K562 (cell line): Measurements from ENCODE around the gene TSPAN16. TPM values are rescaled to one million over a fixed set of nuclear protein-coding genes. Genes with fewer than 3 reads are reported as not detected.

Experiments used
- ATAC-seq: fragments of 200-7000 bp; cut with Tn5 transposase; 3 replicates; pipeline ENCODE4 v1.9.1; 2020; ENCODE audit warnings: moderate library complexity
- BruUV-seq: library from RNA; stranded (reverse); fragments of 400-500 nt; replicated peaks from 2 replicates; lab custom pipeline; 2021; lab: Mats Ljungman, UMichigan
- CTCF ChIA-PET: fragments of 300-600 bp; formaldehyde crosslinking; extraction: SDS; loops from one replicate; lab custom pipeline; 2021; ENCODE audit warnings: low intra/inter-chr PET ratio; lab: Yijun Ruan, JAX
- POLR2A ChIA-PET: fragments of 300-600, 350-650 bp; sonication (Branson Sonifier 250); formaldehyde crosslinking; extraction: SDS; loops from one replicate; lab custom pipeline; 2021; ENCODE audit warnings: antibody characterized with exemption, inconsistent platforms; lab: Yijun Ruan, JAX
- DNase-seq, 4 experiments: peaks; one replicate each; pipeline versions ENCODE4 v3.0.0 to v3.0.0-alpha.2; 2011 to 2018; ENCODE audit warnings: low spot score in 3 of 4, mixed read lengths in 3 of 4; ENCODE audit errors: extremely low read depth in 1 of 4
- FAIRE-seq: peaks from 2 replicates; lab custom pipeline; 2011; peaks lifted over from hg19 to GRCh38; lab: Jason Lieb, UNC
- H2AFZ ChIP-seq: 2 replicates; pipeline ENCODE4 v1.6.0; 2011; ENCODE audit warnings: low read depth, low read length, control low read depth, inconsistent platforms
- H3K27ac ChIP-seq: fragments of 200-600 bp; 3 replicates; pipeline ENCODE4 v1.8.0; 2011; ENCODE audit warnings: low read depth, mild to moderate bottlenecking, control low read depth, inconsistent platforms, low read length, moderate library complexity, mixed read lengths; ENCODE audit errors: extremely low read depth
- H3K27me3 ChIP-seq, 2 experiments: fragments of 300-600 bp in 1 of 2; 2 replicates in 1 of 2; 3 replicates in 1 of 2; pipeline versions ENCODE4 v1.6.0 to v1.8.0; 2011; ENCODE audit warnings: inconsistent platforms in 2 of 2, low read length in 2 of 2, mild to moderate bottlenecking in 1 of 2, mixed read lengths in 1 of 2, moderate library complexity in 1 of 2; ENCODE audit not compliant: control insufficient read depth in 2 of 2, insufficient read depth in 2 of 2
- H3K36me3 ChIP-seq: fragments of 300-600 bp; 3 replicates; pipeline ENCODE4 v1.8.0; 2011; ENCODE audit warnings: mild to moderate bottlenecking, low read length, inconsistent platforms; ENCODE audit not compliant: control insufficient read depth, insufficient read depth
- H3K4me1 ChIP-seq, 2 experiments: fragments of 200-600 bp in 1 of 2; replicated peaks in 1 of 2; 2 replicates in 1 of 2; 3 replicates in 1 of 2; pipeline versions ENCODE4 v1.5.1 to v1.8.0; 2011; ENCODE audit warnings: inconsistent platforms in 2 of 2, low read length in 2 of 2, mild to moderate bottlenecking in 1 of 2, mixed read lengths in 1 of 2, moderate library complexity in 1 of 2; ENCODE audit not compliant: control insufficient read depth in 2 of 2, insufficient read depth in 2 of 2
- H3K4me2 ChIP-seq: 2 replicates; pipeline ENCODE4 v1.6.1; 2011; ENCODE audit warnings: low read length, control low read depth, inconsistent platforms, mixed read lengths; ENCODE audit not compliant: insufficient read depth
- H3K4me3 ChIP-seq: fragments of 200-600 bp; sonication (generic), shearing (Covaris generic); 2 replicates; pipeline ENCODE4 v1.5.1; 2016; ENCODE audit warnings: control low read depth, inconsistent platforms
- H3K79me2 ChIP-seq: fragments of 200-600 bp; 3 replicates; pipeline ENCODE4 v1.8.0; 2011; ENCODE audit warnings: low read length, inconsistent platforms; ENCODE audit not compliant: control insufficient read depth, insufficient read depth
- H3K9ac ChIP-seq, 2 experiments: 2 replicates each; pipeline versions ENCODE4 v1.6.0 to v1.6.1; 2011; ENCODE audit warnings: low read depth in 2 of 2, low read length in 2 of 2, control low read depth in 1 of 2, inconsistent platforms in 1 of 2, mild to moderate bottlenecking in 1 of 2, mixed read lengths in 1 of 2; ENCODE audit not compliant: insufficient read depth in 1 of 2
- H3K9me1 ChIP-seq: one replicate; pipeline ENCODE4 v1.6.0; 2011; ENCODE audit warnings: inconsistent platforms, mild to moderate bottlenecking, low read length, moderate library complexity; ENCODE audit not compliant: control insufficient read depth, insufficient read depth
- H3K9me3 ChIP-seq: replicated peaks from 2 replicates; pipeline ENCODE4 v1.5.1; 2011; ENCODE audit warnings: low read depth, low read length, inconsistent platforms; ENCODE audit not compliant: control insufficient read depth, insufficient read depth
- H4K20me1 ChIP-seq: replicated peaks from 2 replicates; pipeline ENCODE4 v1.6.1; 2011; ENCODE audit warnings: low read length, inconsistent platforms, mixed read lengths; ENCODE audit not compliant: control insufficient read depth, insufficient read depth
- CREB3 ChIP-seq: fragments of 450-650 bp; conservative IDR thresholded peaks from 2 replicates; pipeline ENCODE4 v1.6.1; 2016; ENCODE audit warnings: missing genetic modification characterization, low read depth, mild to moderate bottlenecking, missing compliant biosample characterization, moderate library complexity
- FOS ChIP-seq: IDR thresholded peaks from 3 replicates; pipeline ENCODE4 v1.6.1; 2011; ENCODE audit not compliant: insufficient read length; ENCODE audit errors: extremely low read depth
- GATAD2B ChIP-seq: fragments of 450-650 bp; IDR thresholded peaks from 2 replicates; pipeline ENCODE4 v1.6.1; 2017; ENCODE audit warnings: mild to moderate bottlenecking, borderline replicate concordance
- MLLT1 ChIP-seq, 2 experiments: fragments of 450-650 bp; IDR thresholded peaks; 2 replicates each; pipeline ENCODE4 v1.6.1; 2016
- NCOA2 ChIP-seq, 2 experiments: fragments of 450-650 bp; IDR thresholded peaks; 2 replicates each; pipeline ENCODE4 v1.6.1; 2018; ENCODE audit warnings: mild to moderate bottlenecking in 2 of 2, moderate library complexity in 1 of 2; ENCODE audit not compliant: partially characterized antibody in 2 of 2
- PCBP1 ChIP-seq: fragments of 200-400 bp; formaldehyde crosslinking; IDR thresholded peaks from 2 replicates; pipeline ENCODE4 v1.6.1; 2018; ENCODE audit warnings: mild to moderate bottlenecking, low read depth, low read length; ENCODE audit not compliant: poor library complexity, severe bottlenecking
- POLR2AphosphoS2 ChIP-seq: IDR thresholded peaks from 2 replicates; pipeline ENCODE4 v1.6.1; 2012; ENCODE audit warnings: low read length, improper control_type of control experiment
- POLR2G ChIP-seq: fragments of 200-400 bp; formaldehyde crosslinking; IDR thresholded peaks from 2 replicates; pipeline ENCODE4 v1.6.1; 2017; ENCODE audit warnings: low read depth, mild to moderate bottlenecking, antibody characterized with exemption, low read length, moderate library complexity
- SMAD4 ChIP-seq: fragments of 250-450 bp; sonication (Bioruptor Pico); conservative IDR thresholded peaks from 2 replicates; pipeline ENCODE4 v1.8.0; 2021; ENCODE audit warnings: inconsistent platforms, mild to moderate bottlenecking, moderate library complexity
- SMARCA4 ChIP-seq: fragments of 450-650 bp; IDR thresholded peaks from 2 replicates; pipeline ENCODE4 v1.6.1; 2016
- SPI1 ChIP-seq: IDR thresholded peaks from 2 replicates; pipeline ENCODE4 v1.6.1; 2011; ENCODE audit warnings: low read depth, low read length, control low read depth, borderline replicate concordance
- THRA ChIP-seq: fragments of 450-650 bp; IDR thresholded peaks from 2 replicates; pipeline ENCODE4 v1.6.1; 2017; ENCODE audit warnings: mild to moderate bottlenecking, moderate library complexity
- ZFPM2 ChIP-seq: fragments of 250-450 bp; sonication (Bioruptor Pico); IDR thresholded peaks from 2 replicates; pipeline ENCODE4 v1.5.1; 2022; ENCODE audit warnings: mild to moderate bottlenecking
- ZNF511 ChIP-seq: sonication (generic); formaldehyde crosslinking; IDR thresholded peaks from 2 replicates; pipeline ENCODE4 v1.8.0; 2022; ENCODE audit warnings: mild to moderate bottlenecking, missing genetic modification reagents
- WGBS: fragments of 100-300 bp; shearing (Covaris generic); methylation state at CpG from one replicate; pipeline ENCODE4 v1.1.6; 2016; ENCODE audit warnings: low coverage, mixed read lengths; ENCODE audit not compliant: insufficient coverage; ENCODE audit errors: missing lambda C conversion rate; 5-methylcytosine and 5-hydroxymethylcytosine counted together
- in situ Hi-C: fragments of 300-500 bp; cut with MboI; formaldehyde crosslinking; loops from 4 replicates; pipeline ENCODE4 v1.15.0; 2018; ENCODE audit warnings: inconsistent platforms, mixed read lengths
- intact Hi-C: fragments of 100-400 bp; cut with micrococcal nuclease; formaldehyde crosslinking; loops from 2 replicates; pipeline ENCODE4 v1.14.2; 2022
- polyA plus RNA-seq, 8 experiments: library from polyadenylated mRNA; depleted of rRNA in 4 of 8; stranded (reverse) in 5 of 8; unstranded in 3 of 8; fragments of >200 nt; fragmentation: Nextera tagmentation in 2 of 8; fragmentation: Illumina TruSeq in 1 of 8; extraction: Ambion mirVana in 2 of 8; extraction: Trizol in 1 of 8; gene quantifications; 2 replicates each; pipeline versions ENCODE4 v1.2.1 to v1.2.3, GENCODE V29; 2011 to 2014; ENCODE audit warnings: inconsistent platforms in 1 of 8, missing spikeins in 1 of 8
- total RNA-seq, 7 experiments: library from RNA; depleted of rRNA in 6 of 7; stranded (reverse); fragments of >200 nt in 6 of 7; fragmentation: Illumina TruSeq in 2 of 7; extraction: Trizol in 2 of 7; gene quantifications; 2 replicates each; pipeline versions ENCODE4 v1.2.1 to v1.2.3, GENCODE V29; 2011 to 2021; ENCODE audit warnings: low replicate concordance in 1 of 7

The TSPAN16 gene
- total and polyA plus RNA-seq, 9 of the 15 experiments (the other 6 are each of a cell fraction or from before 2014, with no cell fraction given) = not detected

GRCh38 chr19:11339254-11340098, 43.5 kb downstream of the TSPAN16 start, which contains the start of gene RAB3D:
Gene RAB3D (minus strand): TSS chr19:11339657. CDS start chr19:11337399, 2,258 bp downstream.
- peak within 1 kb of the TSS in 1 of 2 experiments; percentile 84; a peak in 2 of 4 replicates for H3K9ac ChIP-seq
- ChIA-PET CTCF (no interaction called here), POLR2A (interaction anchor here (0.6 to 1.4 kb wide), 5 partner anchors 10 to 214 kb away, joined by 3 to 5 read pairs (median 3); partner anchors contain the start of gene SWSAP1)
- WGBS = 9% methylated on average over 31 of the region's 53 CpGs
- no peak within 1 kb of the TSS; the same call in 2 of the 3 replicates for H3K27ac ChIP-seq
- peak; percentile 92 for FAIRE-seq
- peak; percentile 94 to 98 (median 98) for DNase-seq
- H3K27me3 ChIP-seq = no peaks in the 10 kb centered on the region
- intact Hi-C loops (no loop called here), in situ Hi-C loops (no loop called here)
- H3K79me2 ChIP-seq = no peaks in the 10 kb centered on the region
- no TSS peak for BruUV-seq
- H3K9me1 ChIP-seq = no peaks in the 10 kb centered on the region
- H4K20me1 ChIP-seq = no peaks in the 10 kb centered on the region
- peak within 1 kb of the TSS; percentile 88 for H3K4me2 ChIP-seq
- H3K4me1 ChIP-seq = peaks cover 11 to 37% of the 10 kb centered on the region in 2 experiments; a peak in 4 of 5 replicates
- ATAC-seq = peak; percentile 99
- peak within 1 kb of the TSS; percentile 85 for H2AFZ ChIP-seq
- no peaks in the 10 kb centered on the region for H3K36me3 ChIP-seq
- peak within 1 kb of the TSS; percentile 40 for H3K4me3 ChIP-seq
- H3K9me3 ChIP-seq = peaks cover 5% of the 10 kb centered on the region; the same call in 1 of the 2 replicates
- TF ChIP-seq ZFPM2 (CRISPR knock-in tag) = no peak
- no peak for TF ChIP-seq SMARCA4
- TF ChIP-seq PCBP1 = peak; percentile 81
- no peak for TF ChIP-seq NCOA2 (IDR thresholded peaks at IDR 0.05; ENCODE audit: partially characterized antibody in 2 of 2)
- TF ChIP-seq POLR2AphosphoS2 = no peak
- TF ChIP-seq CREB3 (tag) = no peak
- TF ChIP-seq ZNF511 (CRISPR knock-in tag) = no peak
- peak; percentile 68 for TF ChIP-seq POLR2G
- TF ChIP-seq GATAD2B = no peak
- TF ChIP-seq SMAD4 (CRISPR knock-in tag) = no peak
- TF ChIP-seq MLLT1 (IDR thresholded peaks at IDR 0.05) = no peak
- no peak for TF ChIP-seq SPI1
- TF ChIP-seq FOS = no peak
- TF ChIP-seq THRA = no peak
